WTC11 (cell line): ENCODE results near the gene BCL7A. TPM values are rescaled to one million over a fixed set of nuclear protein-coding genes. Genes with fewer than 3 reads are reported as not detected.

Experiments
- ATAC-seq: fragments of 200-7000 bp; cut with Tn5 transposase; 2 replicates; pipeline ENCODE4 v1.10.0; 2021; ENCODE audit warnings: mild to moderate bottlenecking, moderate library complexity
- CTCF ChIA-PET: fragments of 300-600 bp; sonication (Branson Sonifier 250); formaldehyde crosslinking; loops from one replicate; lab custom pipeline; 2021; ENCODE audit warnings: antibody characterized with exemption; lab: Charles Lee
- POLR2A ChIA-PET: fragments of 350-600 bp; sonication (Branson Sonifier 250); formaldehyde crosslinking; loops from one replicate; lab custom pipeline; 2021; ENCODE audit warnings: antibody characterized with exemption; lab: Charles Lee
- DNase-seq: peaks from one replicate; pipeline ENCODE4 v3.0.0; 2021; ENCODE audit warnings: low spot score
- H3K27ac Mint-ChIP-seq: 2 replicates; pipeline ENCODE4 v1.8.0; 2021; ENCODE audit warnings: mixed read lengths
- H3K27me3 Mint-ChIP-seq: 2 replicates; pipeline ENCODE4 v1.8.0; 2021; ENCODE audit warnings: low read depth, mild to moderate bottlenecking, moderate library complexity, mixed read lengths
- H3K36me3 Mint-ChIP-seq: 2 replicates; pipeline ENCODE4 v1.8.0; 2021; ENCODE audit warnings: mixed read lengths
- H3K4me1 Mint-ChIP-seq: 2 replicates; pipeline ENCODE4 v1.8.0; 2022; ENCODE audit warnings: mixed read lengths
- H3K4me3 Mint-ChIP-seq: 2 replicates; pipeline ENCODE4 v1.8.0; 2021; ENCODE audit warnings: mild to moderate bottlenecking, moderate library complexity, mixed read lengths
- H3K9me3 Mint-ChIP-seq: 2 replicates; pipeline ENCODE4 v1.8.0; 2021; ENCODE audit warnings: mixed read lengths
- ATF2 ChIP-seq: sonication (generic); formaldehyde crosslinking; IDR thresholded peaks from 2 replicates; pipeline ENCODE4 v1.8.1; 2022; ENCODE audit warnings: low read depth, missing genetic modification reagents, borderline replicate concordance
- CREM ChIP-seq: sonication (generic); formaldehyde crosslinking; IDR thresholded peaks from 2 replicates; pipeline ENCODE4 v1.8.1; 2022; ENCODE audit warnings: mild to moderate bottlenecking, missing genetic modification reagents, moderate library complexity
- FOXJ3 ChIP-seq: sonication (generic); formaldehyde crosslinking; IDR thresholded peaks from 2 replicates; pipeline ENCODE4 v1.9.0; 2021; ENCODE audit warnings: missing genetic modification reagents, mild to moderate bottlenecking, borderline replicate concordance
- FOXK1 ChIP-seq: sonication (generic); formaldehyde crosslinking; IDR thresholded peaks from 2 replicates; pipeline ENCODE4 v1.8.0; 2022; ENCODE audit warnings: mild to moderate bottlenecking, moderate library complexity, missing genetic modification reagents
- FOXP1 ChIP-seq: sonication (generic); formaldehyde crosslinking; IDR thresholded peaks from 2 replicates; pipeline ENCODE4 v1.8.0; 2022; ENCODE audit warnings: missing genetic modification reagents, mild to moderate bottlenecking, moderate library complexity, borderline replicate concordance
- FOXP4 ChIP-seq: sonication (generic); formaldehyde crosslinking; IDR thresholded peaks from 2 replicates; pipeline ENCODE4 v1.8.0; 2022; ENCODE audit warnings: mild to moderate bottlenecking, missing genetic modification reagents
- GRHL2 ChIP-seq: fragments of 250-450 bp; sonication (Bioruptor Pico); IDR thresholded peaks from 2 replicates; pipeline ENCODE4 v1.8.0; 2022; ENCODE audit warnings: mild to moderate bottlenecking, moderate library complexity; ENCODE audit not compliant: insufficient replicate concordance, severe bottlenecking
- PRRX2 ChIP-seq: fragments of 250-450 bp; sonication (Bioruptor Pico); IDR thresholded peaks from 2 replicates; pipeline ENCODE4 v1.8.0; 2021; ENCODE audit warnings: mild to moderate bottlenecking
- TEAD4 ChIP-seq: sonication (generic); formaldehyde crosslinking; IDR thresholded peaks from 2 replicates; pipeline ENCODE4 v1.8.0; 2022; ENCODE audit warnings: mild to moderate bottlenecking, missing genetic modification reagents
- ZNF232 ChIP-seq: sonication (generic); formaldehyde crosslinking; IDR thresholded peaks from 2 replicates; pipeline ENCODE4 v1.8.0; 2022; ENCODE audit warnings: mild to moderate bottlenecking, missing genetic modification reagents
- ZNF425 ChIP-seq: fragments of 250-450 bp; sonication (Bioruptor Pico); conservative IDR thresholded peaks from 2 replicates; pipeline ENCODE4 v1.9.0; 2021; ENCODE audit warnings: mild to moderate bottlenecking
- total RNA-seq: library from RNA; stranded (reverse); gene quantifications from 3 replicates; pipeline ENCODE4 v1.2.3, GENCODE V29; 2021
- TF ChIP-seq, protein P1 (sequence below): fragments of 250-450 bp; sonication (Bioruptor Pico); IDR thresholded peaks from 2 replicates; pipeline ENCODE4 v1.9.0; 2021; ENCODE audit warnings: mild to moderate bottlenecking, borderline replicate concordance
- TF ChIP-seq, protein P2 (sequence below): sonication (generic); formaldehyde crosslinking; IDR thresholded peaks from 2 replicates; pipeline ENCODE4 v1.8.1; 2023; ENCODE audit warnings: mild to moderate bottlenecking, missing genetic modification reagents, moderate library complexity
- TF ChIP-seq, protein P3 (sequence below): sonication (generic); formaldehyde crosslinking; IDR thresholded peaks from 2 replicates; pipeline ENCODE4 v1.8.0; 2023; ENCODE audit warnings: missing genetic modification reagents, mild to moderate bottlenecking, borderline replicate concordance
- TF ChIP-seq, protein P4 (sequence below): sonication (generic); formaldehyde crosslinking; IDR thresholded peaks from 2 replicates; pipeline ENCODE4 v1.8.1; 2023; ENCODE audit warnings: mild to moderate bottlenecking, moderate library complexity, missing genetic modification reagents

BCL7A gene
- total RNA-seq, 1 experiment from 2014 or later = 19.7 TPM

DNA sequence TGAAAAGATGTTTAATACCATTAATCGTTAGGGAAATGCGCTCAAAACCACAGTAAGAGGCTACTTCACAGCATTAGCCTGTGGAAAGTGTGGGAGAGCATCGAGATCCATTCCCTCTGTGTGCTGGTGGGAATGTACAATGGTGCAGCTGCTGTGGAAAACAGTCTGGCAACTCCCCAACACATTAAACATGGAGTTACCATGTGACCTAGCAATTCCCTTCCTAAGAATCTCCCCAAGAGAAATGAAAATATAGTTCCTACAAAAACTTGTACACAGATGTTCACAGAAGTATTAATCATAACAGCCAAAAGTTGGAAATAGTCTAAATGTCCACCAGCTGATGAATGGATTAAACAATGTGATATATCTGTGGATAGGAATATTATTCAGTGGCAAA is 80.6 kb downstream of the BCL7A start (continued):
- TF ChIP-seq ATF2 (CRISPR knock-in tag) = no peak
- TF ChIP-seq, protein P1, sequence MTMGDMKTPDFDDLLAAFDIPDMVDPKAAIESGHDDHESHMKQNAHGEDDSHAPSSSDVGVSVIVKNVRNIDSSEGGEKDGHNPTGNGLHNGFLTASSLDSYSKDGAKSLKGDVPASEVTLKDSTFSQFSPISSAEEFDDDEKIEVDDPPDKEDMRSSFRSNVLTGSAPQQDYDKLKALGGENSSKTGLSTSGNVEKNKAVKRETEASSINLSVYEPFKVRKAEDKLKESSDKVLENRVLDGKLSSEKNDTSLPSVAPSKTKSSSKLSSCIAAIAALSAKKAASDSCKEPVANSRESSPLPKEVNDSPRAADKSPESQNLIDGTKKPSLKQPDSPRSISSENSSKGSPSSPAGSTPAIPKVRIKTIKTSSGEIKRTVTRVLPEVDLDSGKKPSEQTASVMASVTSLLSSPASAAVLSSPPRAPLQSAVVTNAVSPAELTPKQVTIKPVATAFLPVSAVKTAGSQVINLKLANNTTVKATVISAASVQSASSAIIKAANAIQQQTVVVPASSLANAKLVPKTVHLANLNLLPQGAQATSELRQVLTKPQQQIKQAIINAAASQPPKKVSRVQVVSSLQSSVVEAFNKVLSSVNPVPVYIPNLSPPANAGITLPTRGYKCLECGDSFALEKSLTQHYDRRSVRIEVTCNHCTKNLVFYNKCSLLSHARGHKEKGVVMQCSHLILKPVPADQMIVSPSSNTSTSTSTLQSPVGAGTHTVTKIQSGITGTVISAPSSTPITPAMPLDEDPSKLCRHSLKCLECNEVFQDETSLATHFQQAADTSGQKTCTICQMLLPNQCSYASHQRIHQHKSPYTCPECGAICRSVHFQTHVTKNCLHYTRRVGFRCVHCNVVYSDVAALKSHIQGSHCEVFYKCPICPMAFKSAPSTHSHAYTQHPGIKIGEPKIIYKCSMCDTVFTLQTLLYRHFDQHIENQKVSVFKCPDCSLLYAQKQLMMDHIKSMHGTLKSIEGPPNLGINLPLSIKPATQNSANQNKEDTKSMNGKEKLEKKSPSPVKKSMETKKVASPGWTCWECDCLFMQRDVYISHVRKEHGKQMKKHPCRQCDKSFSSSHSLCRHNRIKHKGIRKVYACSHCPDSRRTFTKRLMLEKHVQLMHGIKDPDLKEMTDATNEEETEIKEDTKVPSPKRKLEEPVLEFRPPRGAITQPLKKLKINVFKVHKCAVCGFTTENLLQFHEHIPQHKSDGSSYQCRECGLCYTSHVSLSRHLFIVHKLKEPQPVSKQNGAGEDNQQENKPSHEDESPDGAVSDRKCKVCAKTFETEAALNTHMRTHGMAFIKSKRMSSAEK = no peak
- no peak for TF ChIP-seq ZNF425 (CRISPR knock-in tag)
- TF ChIP-seq, protein P2, sequence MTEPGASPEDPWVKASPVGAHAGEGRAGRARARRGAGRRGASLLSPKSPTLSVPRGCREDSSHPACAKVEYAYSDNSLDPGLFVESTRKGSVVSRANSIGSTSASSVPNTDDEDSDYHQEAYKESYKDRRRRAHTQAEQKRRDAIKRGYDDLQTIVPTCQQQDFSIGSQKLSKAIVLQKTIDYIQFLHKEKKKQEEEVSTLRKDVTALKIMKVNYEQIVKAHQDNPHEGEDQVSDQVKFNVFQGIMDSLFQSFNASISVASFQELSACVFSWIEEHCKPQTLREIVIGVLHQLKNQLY (CRISPR knock-in tag) = no peak
- TF ChIP-seq, protein P3, sequence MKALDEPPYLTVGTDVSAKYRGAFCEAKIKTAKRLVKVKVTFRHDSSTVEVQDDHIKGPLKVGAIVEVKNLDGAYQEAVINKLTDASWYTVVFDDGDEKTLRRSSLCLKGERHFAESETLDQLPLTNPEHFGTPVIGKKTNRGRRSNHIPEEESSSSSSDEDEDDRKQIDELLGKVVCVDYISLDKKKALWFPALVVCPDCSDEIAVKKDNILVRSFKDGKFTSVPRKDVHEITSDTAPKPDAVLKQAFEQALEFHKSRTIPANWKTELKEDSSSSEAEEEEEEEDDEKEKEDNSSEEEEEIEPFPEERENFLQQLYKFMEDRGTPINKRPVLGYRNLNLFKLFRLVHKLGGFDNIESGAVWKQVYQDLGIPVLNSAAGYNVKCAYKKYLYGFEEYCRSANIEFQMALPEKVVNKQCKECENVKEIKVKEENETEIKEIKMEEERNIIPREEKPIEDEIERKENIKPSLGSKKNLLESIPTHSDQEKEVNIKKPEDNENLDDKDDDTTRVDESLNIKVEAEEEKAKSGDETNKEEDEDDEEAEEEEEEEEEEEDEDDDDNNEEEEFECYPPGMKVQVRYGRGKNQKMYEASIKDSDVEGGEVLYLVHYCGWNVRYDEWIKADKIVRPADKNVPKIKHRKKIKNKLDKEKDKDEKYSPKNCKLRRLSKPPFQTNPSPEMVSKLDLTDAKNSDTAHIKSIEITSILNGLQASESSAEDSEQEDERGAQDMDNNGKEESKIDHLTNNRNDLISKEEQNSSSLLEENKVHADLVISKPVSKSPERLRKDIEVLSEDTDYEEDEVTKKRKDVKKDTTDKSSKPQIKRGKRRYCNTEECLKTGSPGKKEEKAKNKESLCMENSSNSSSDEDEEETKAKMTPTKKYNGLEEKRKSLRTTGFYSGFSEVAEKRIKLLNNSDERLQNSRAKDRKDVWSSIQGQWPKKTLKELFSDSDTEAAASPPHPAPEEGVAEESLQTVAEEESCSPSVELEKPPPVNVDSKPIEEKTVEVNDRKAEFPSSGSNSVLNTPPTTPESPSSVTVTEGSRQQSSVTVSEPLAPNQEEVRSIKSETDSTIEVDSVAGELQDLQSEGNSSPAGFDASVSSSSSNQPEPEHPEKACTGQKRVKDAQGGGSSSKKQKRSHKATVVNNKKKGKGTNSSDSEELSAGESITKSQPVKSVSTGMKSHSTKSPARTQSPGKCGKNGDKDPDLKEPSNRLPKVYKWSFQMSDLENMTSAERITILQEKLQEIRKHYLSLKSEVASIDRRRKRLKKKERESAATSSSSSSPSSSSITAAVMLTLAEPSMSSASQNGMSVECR = no peak
- no peak for TF ChIP-seq ZNF232
- no peak for TF ChIP-seq FOXJ3 (CRISPR knock-in tag)

- Mint-ChIP-seq H3K4me3 (no peak overlapping the region), H3K4me1 (peaks cover 15% of the 10 kb centered on the region), H3K27ac (peak overlapping the region; percentile 79; the same call in 1 of the 2 replicates), H3K27me3 (no peaks in the 10 kb centered on the region), H3K36me3 (peaks cover 10% of the 10 kb centered on the region), H3K9me3 (peaks cover 5% of the 10 kb centered on the region)
- ChIA-PET POLR2A (no interaction called here), CTCF (interaction anchor here (0.7 kb wide), 2 partner anchors 106 to 120 kb away, joined by 3 read pairs; no protein-coding TSS in a partner anchor)
- no peak for ATAC-seq
- no peak for DNase-seq
- TF ChIP-seq TEAD4 (no peak), PRRX2 (no peak), FOXK1 (CRISPR knock-in tag) (no peak), ATF2 (CRISPR knock-in tag) (no peak), CREM (CRISPR knock-in tag) (no peak), GRHL2 (CRISPR knock-in tag) (no peak), FOXP4 (CRISPR knock-in tag) (no peak), FOXP1 (CRISPR knock-in tag) (no peak)
- TF ChIP-seq, protein P4, sequence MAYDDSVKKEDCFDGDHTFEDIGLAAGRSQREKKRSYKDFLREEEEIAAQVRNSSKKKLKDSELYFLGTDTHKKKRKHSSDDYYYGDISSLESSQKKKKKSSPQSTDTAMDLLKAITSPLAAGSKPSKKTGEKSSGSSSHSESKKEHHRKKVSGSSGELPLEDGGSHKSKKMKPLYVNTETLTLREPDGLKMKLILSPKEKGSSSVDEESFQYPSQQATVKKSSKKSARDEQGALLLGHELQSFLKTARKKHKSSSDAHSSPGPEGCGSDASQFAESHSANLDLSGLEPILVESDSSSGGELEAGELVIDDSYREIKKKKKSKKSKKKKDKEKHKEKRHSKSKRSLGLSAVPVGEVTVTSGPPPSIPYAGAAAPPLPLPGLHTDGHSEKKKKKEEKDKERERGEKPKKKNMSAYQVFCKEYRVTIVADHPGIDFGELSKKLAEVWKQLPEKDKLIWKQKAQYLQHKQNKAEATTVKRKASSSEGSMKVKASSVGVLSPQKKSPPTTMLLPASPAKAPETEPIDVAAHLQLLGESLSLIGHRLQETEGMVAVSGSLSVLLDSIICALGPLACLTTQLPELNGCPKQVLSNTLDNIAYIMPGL (CRISPR knock-in tag) = no peak
Observed at GRCh38 chr12:122104844-122105243, 83.2 kb downstream of the BCL7A start.
